Memory B cell (primary cell): ENCODE measurements around the gene USP21.

ENCODE experiments used
- ATAC-seq: fragments of 150-1000 bp; cut with Tn5 transposase; 2 replicates; pipeline ENCODE4 v1.10.0; 2021; ENCODE audit warnings: low read depth, mild to moderate bottlenecking, moderate library complexity
- DNase-seq, 2 donors: peaks; one replicate each; pipeline ENCODE4 v3.0.0; 2022; ENCODE audit warnings: low spot score in 2 of 2
- H3K27ac Mint-ChIP-seq: one replicate; pipeline ENCODE4 v1.8.0; 2022; ENCODE audit warnings: mild to moderate bottlenecking, moderate library complexity, mixed read lengths
- H3K27me3 Mint-ChIP-seq: one replicate; pipeline ENCODE4 v1.8.0; 2022; ENCODE audit warnings: mixed read lengths
- H3K36me3 Mint-ChIP-seq: one replicate; pipeline ENCODE4 v1.8.0; 2022; ENCODE audit warnings: mild to moderate bottlenecking, mixed read lengths
- H3K4me1 Mint-ChIP-seq: one replicate; pipeline ENCODE4 v1.8.0; 2022; ENCODE audit warnings: mixed read lengths
- H3K4me3 Mint-ChIP-seq: one replicate; pipeline ENCODE4 v1.8.0; 2022; ENCODE audit warnings: mild to moderate bottlenecking, moderate library complexity, mixed read lengths
- H3K9me3 Mint-ChIP-seq: one replicate; pipeline ENCODE4 v1.8.0; 2022; ENCODE audit warnings: mixed read lengths

USP21 gene

DNA sequence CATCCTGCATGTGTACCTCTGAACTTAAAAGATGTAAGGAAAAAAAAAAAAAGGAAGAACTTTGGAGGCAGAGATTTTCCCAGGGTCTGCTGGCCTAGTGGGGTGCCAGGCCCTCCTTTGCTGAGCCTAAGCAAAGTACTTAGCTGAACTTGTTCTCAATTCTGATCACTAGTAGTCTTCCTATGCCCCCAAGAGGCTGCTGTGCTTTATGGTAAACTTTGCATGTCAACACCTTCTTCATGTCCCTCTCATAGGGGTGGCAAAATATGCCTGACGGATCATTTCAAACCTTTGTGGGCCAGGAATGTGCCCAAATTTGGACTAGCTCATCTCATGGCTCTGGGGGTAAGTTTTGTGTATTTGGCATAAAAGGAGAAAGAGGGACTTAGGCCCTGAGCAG, 1.4 kb upstream of the USP21 start:
- peak overlapping the region; percentile 94 for H3K27ac Mint-ChIP-seq
- H3K9me3 Mint-ChIP-seq = no peaks in the 10 kb centered on the region

DNA sequence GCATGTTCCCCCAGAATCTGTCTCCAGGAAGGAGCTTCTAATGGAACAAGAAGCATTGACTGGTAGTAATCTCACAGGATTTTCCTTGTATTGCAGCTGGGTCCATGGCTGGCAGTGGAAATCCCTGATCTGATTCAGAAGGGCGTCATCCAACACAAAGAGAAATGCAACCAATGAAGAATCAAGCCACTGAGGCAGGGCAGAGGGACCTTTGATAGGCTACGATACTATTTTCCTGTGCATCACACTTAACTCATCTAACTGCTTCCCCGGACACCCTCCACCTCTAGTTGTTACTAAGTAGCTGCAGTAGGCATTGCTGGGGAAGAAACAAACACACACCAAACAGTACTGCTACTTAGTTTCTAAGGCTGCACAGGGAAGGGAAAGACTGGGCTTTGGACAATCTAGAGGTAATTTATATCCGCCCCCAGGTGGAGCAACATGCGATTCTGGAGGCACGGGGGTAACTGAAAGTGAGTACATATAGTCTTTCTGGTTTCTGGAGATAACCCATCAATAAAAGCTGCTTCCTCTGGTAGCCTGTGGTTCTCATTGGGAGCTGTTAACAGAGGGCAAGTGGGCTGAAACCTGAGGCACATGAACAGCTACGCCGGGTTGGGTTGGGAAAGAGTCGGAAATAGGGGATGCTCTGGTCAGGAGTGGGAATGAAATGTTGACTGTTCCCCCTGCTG, 837 bp upstream of the USP21 start:
- Mint-ChIP-seq H3K4me1 (peaks cover 44% of the 10 kb centered on the region), H3K27me3 (no peaks in the 10 kb centered on the region), H3K36me3 (peaks cover 23% of the 10 kb centered on the region), H3K4me3 (peak overlapping the region; percentile 90), H3K9me3 (no peaks in the 10 kb centered on the region), H3K27ac (peak overlapping the region; percentile 94)
- ATAC-seq (no peak), DNase-seq (no peak)

More for the DNA sequence above, 1.4 kb upstream of the USP21 start:
- H3K27me3 Mint-ChIP-seq = no peaks in the 10 kb centered on the region
- peaks cover 18% of the 10 kb centered on the region for H3K36me3 Mint-ChIP-seq
- H3K4me1 Mint-ChIP-seq = peaks cover 40% of the 10 kb centered on the region
- no peak for ATAC-seq
- peak overlapping the region; percentile 90 for H3K4me3 Mint-ChIP-seq
- DNase-seq = no peak

DNA sequence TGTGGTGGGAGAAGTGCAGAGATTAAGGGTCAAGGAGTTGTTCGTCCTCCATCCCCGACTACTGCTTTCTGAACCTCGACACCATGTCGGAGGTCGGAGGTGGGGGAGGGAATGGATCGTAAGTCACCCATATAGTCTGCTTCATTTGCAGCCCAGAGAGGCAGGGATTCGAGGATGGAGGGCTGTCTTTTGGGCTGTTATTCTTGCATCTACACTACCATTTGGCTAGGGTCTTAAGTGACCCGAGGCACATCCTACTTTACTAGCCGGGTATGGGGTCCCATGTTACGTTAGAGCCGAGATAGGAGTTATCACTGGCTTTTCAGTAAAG, 578 bp downstream of the USP21 start:
- Mint-ChIP-seq H3K4me1 (peaks cover 45% of the 10 kb centered on the region), H3K27ac (peak overlapping the region; percentile 94), H3K27me3 (no peaks in the 10 kb centered on the region), H3K36me3 (peaks cover 25% of the 10 kb centered on the region), H3K9me3 (no peaks in the 10 kb centered on the region), H3K4me3 (peak overlapping the region; percentile 90)
- no peak for ATAC-seq
- DNase-seq = no peak

DNA sequence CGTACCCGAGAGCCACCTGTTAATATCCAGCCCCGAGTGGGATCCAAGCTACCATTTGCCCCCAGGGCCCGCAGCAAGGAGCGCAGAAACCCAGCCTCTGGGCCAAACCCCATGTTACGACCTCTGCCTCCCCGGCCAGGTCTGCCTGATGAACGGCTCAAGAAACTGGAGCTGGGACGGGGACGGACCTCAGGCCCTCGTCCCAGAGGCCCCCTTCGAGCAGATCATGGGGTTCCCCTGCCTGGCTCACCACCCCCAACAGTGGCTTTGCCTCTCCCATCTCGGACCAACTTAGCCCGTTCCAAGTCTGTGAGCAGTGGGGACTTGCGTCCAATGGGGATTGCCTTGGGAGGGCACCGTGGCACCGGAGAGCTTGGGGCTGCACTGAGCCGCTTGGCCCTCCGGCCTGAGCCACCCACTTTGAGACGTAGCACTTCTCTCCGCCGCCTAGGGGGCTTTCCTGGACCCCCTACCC, 1.4 kb downstream of the USP21 start:
- peaks cover 43% of the 10 kb centered on the region for H3K4me1 Mint-ChIP-seq
- ATAC-seq (no peak), DNase-seq (no peak)
- peaks cover 25% of the 10 kb centered on the region for H3K36me3 Mint-ChIP-seq
- no peaks in the 10 kb centered on the region for H3K27me3 Mint-ChIP-seq
- H3K9me3 Mint-ChIP-seq = no peaks in the 10 kb centered on the region
- peak overlapping the region; percentile 38 for H3K4me3 Mint-ChIP-seq
- no peak overlapping the region for H3K27ac Mint-ChIP-seq

DNA sequence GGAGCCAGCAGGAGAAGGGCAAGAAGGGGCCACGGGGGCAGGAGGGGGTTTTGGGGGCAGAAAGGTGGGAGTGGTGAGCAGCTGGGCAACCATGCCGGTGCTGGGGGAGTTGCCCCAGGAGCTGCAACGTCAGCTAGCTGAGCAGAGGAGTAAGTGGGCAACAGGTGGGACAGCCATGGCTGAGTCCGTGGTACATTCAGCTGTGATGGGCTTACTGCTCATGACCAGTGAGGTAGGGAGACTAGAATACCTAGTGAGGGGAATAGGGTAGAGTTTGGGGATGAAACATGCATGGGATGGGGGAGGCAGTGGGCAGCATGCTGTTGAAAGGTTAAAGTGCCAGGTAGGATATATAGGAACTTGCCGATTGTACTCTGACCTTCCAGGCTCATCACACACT, 2.4 kb downstream of the USP21 start:
- Mint-ChIP-seq H3K4me1 (peaks cover 43% of the 10 kb centered on the region), H3K36me3 (peaks cover 25% of the 10 kb centered on the region), H3K9me3 (no peaks in the 10 kb centered on the region), H3K4me3 (no peak overlapping the region), H3K27ac (peak overlapping the region; percentile 32), H3K27me3 (no peaks in the 10 kb centered on the region)
- ATAC-seq = no peak
- no peak for DNase-seq

DNA sequence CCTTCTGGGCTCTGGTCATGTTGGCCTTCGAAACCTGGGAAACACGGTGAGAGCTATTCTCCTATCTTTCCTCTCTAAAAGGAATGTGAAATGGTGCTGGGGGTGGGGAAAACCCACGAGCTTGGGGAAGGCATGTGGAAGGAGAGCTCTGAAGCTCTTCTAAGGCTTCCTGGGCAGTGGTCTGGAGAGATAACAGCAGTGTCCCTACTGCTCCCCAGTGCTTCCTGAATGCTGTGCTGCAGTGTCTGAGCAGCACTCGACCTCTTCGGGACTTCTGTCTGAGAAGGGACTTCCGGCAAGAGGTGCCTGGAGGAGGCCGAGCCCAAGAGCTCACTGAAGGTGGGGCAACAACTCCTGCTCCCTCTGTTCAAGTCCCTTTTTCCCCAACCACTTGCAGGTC, 2.8 kb downstream of the USP21 start:
- no peak for DNase-seq
- H3K4me3 Mint-ChIP-seq = no peak overlapping the region
- no peaks in the 10 kb centered on the region for H3K9me3 Mint-ChIP-seq
- no peaks in the 10 kb centered on the region for H3K27me3 Mint-ChIP-seq
- peak overlapping the region; percentile 32 for H3K27ac Mint-ChIP-seq
- peaks cover 46% of the 10 kb centered on the region for H3K4me1 Mint-ChIP-seq
- peaks cover 22% of the 10 kb centered on the region for H3K36me3 Mint-ChIP-seq
- no peak for ATAC-seq

DNA sequence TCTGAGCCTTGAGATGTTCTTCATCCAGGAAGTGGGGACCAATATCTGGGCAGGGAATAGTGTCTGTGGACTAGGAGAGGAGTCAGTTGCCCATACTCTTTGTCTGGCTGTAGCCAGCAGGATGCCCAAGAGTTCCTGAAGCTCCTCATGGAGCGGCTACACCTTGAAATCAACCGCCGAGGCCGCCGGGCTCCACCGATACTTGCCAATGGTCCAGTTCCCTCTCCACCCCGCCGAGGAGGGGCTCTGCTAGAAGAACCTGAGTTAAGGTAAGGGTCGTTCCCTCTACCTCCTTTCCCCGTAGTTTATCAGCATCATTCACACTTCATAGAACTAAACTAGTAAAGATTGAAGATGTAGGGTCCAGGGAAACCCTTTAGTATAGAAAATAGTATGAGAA, 3.5 kb downstream of the USP21 start:
- H3K36me3 Mint-ChIP-seq = peaks cover 20% of the 10 kb centered on the region
- H3K4me1 Mint-ChIP-seq = peaks cover 49% of the 10 kb centered on the region
- no peak for ATAC-seq
- peak overlapping the region; percentile 96 for H3K27ac Mint-ChIP-seq
- no peak for DNase-seq
- no peaks in the 10 kb centered on the region for H3K27me3 Mint-ChIP-seq
- no peaks in the 10 kb centered on the region for H3K9me3 Mint-ChIP-seq
- H3K4me3 Mint-ChIP-seq = no peak overlapping the region

DNA sequence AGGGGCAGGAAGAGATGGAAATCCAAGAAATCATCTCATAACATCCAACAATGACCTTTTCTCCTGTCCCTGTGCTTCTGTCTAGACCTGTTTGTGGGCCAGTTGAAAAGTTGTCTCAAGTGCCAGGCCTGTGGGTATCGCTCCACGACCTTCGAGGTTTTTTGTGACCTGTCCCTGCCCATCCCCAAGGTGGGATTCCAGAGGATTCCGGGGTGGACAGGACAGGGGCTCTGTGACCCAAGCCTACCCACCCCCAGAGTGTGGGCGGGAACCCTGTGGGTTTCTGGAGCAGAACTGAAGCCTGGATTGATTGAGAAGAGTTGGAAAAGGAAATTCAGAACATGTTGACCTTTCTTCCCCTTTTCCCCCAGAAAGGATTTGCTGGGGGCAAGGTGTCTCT, 4.5 kb downstream of the USP21 start:
- peaks cover 14% of the 10 kb centered on the region for H3K36me3 Mint-ChIP-seq

DNA sequence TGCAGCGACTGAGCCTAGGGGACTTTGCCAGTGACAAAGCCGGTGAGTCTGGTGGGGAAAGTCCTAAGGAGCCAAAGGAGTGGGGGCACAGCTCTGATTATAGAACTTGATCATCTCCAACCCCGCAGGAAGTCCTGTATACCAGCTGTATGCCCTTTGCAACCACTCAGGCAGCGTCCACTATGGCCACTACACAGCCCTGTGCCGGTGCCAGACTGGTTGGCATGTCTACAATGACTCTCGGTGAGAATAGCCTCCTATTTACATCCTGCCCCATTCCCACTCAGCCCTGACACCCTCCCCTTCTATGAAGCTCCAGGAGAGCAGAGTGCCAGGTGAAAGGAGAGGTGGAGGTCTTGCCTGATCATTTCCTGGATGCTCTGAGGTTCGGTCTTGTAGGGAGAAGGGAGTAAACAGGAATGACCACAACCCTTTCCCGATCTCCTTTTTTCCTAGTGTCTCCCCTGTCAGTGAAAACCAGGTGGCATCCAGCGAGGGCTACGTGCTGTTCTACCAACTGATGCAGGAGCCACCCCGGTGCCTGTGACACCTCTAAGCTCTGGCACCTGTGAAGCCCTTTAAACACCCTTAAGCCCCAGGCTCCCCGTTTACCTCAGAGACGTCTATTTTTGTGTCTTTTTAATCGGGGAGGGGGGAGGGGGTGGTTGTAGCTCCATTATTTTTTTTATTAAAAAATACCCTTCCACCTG, 5.8 kb downstream of the USP21 start:
- Mint-ChIP-seq H3K27me3 (no peaks in the 10 kb centered on the region), H3K27ac (peak overlapping the region; percentile 96), H3K4me1 (peaks cover 38% of the 10 kb centered on the region), H3K36me3 (peaks cover 19% of the 10 kb centered on the region), H3K4me3 (peak overlapping the region; percentile 54), H3K9me3 (no peaks in the 10 kb centered on the region)
- DNase-seq = no peak
- ATAC-seq = no peak

More for the DNA sequence above, 4.5 kb downstream of the USP21 start:
- peaks cover 47% of the 10 kb centered on the region for H3K4me1 Mint-ChIP-seq
- no peaks in the 10 kb centered on the region for H3K27me3 Mint-ChIP-seq
- ATAC-seq = no peak
- H3K4me3 Mint-ChIP-seq = no peak overlapping the region
- H3K9me3 Mint-ChIP-seq = no peaks in the 10 kb centered on the region
- DNase-seq = no peak
- peak overlapping the region; percentile 96 for H3K27ac Mint-ChIP-seq

DNA sequence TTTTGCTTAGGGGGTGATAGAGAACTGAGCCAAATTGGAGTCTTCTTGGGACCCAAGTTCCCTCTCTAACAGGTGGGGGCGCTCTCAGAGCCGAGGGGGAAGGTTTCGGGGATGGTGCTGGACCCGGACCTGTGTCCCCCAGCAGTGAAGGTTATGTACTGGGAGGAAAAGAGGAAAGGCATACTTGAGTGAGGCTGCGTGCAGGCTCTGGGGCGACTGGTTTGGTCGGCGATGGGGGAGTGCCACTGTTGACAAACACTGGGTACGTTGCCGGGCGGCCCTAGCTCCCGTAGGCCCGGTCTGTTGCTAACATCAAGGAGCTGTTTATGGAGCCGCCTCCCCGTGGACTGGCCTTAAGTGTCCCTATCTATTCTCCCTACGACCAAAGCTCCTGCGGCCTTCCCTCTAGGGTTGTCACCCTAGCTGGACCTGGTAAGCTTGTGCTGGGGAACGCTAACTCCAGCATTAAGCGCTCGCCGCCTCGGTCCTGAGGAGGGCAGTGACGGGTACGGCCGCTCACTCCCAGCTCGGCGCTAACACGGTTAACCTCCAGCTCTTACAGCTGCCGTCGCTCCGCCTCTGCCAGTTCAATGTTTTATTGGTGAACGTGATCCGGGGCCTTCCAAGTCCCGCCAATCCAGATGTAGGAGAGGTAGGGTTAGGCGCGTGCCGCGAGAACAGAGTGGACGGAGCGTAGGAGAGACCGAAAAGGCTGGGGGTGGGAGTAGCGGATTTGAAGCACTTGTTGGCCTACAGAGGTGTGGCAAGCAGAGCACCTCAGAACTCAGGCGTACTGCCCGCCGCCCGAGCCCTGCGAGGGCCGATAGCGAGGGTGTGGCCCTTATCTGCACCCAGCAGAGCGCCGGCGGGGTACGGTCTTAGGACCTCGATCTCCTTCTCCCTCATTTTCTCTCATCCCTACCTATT, 6.7 kb downstream of the USP21 start, which contains the start of gene PPOX:
TSS of gene PPOX (plus strand) at position 685 of the 927 bp plus-strand sequence. CDS start 422 bp downstream, outside the sequence.
- Mint-ChIP-seq H3K36me3 (peaks cover 19% of the 10 kb centered on the region), H3K27me3 (no peaks in the 10 kb centered on the region), H3K4me3 (peak within 1 kb of the TSS; percentile 84), H3K9me3 (no peaks in the 10 kb centered on the region), H3K27ac (peak within 1 kb of the TSS; percentile 96), H3K4me1 (peaks cover 35% of the 10 kb centered on the region)
- ATAC-seq (peak; percentile 88), DNase-seq (peak; percentile 82 to 90)

DNA sequence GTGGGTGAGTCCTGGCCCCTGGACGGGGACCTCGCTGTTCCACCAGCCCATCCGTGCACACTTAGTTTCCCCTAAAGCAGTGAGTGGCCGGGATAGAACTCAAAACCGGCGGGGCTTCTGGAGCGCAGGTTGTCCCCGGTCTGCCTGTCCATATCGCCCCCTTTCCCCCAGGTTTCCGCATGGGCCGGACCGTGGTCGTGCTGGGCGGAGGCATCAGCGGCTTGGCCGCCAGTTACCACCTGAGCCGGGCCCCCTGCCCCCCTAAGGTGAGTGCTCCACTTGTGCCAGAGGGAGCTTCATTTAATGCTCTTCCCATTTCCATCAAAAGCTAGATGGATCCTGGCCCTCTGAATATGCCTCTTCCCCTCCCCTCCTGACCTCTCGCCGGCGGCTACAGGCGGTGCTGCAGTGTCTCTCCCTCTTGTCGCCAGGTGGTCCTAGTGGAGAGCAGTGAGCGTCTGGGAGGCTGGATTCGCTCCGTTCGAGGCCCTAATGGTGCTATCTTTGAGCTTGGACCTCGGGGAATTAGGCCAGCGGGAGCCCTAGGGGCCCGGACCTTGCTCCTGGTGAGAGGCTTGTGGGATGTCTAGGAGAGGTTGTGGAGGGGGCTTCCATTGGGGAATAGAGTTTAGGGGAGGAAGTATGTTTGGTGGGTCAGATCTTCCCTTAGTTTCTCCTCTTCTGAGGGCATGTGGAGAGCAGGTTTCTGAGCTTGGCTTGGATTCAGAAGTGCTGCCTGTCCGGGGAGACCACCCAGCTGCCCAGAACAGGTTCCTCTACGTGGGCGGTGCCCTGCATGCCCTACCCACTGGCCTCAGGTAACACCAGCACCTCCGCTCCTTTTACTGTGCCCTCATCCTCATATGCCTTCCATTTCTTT, 7.6 kb downstream of the USP21 start:
- ATAC-seq (no peak), DNase-seq (no peak)
- peak overlapping the region; percentile 96 for H3K27ac Mint-ChIP-seq
- peaks cover 26% of the 10 kb centered on the region for H3K4me1 Mint-ChIP-seq
- H3K36me3 Mint-ChIP-seq = peaks cover 19% of the 10 kb centered on the region
- peak overlapping the region; percentile 84 for H3K4me3 Mint-ChIP-seq
- no peaks in the 10 kb centered on the region for H3K27me3 Mint-ChIP-seq
- no peaks in the 10 kb centered on the region for H3K9me3 Mint-ChIP-seq

DNA sequence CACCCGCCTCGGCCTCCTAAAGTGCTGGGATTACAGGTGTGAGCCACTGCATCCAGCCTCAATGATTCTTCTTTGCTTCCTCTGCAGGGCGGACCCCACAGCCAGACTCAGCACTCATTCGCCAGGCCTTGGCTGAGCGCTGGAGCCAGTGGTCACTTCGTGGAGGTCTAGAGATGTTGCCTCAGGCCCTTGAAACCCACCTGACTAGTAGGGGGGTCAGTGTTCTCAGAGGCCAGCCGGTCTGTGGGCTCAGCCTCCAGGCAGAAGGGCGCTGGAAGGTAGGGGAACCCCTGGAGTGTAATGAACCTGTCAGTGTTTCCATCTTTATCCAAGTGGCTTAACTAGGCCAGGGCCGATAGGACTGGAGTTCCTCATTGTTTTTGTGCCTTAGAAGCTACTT, 9.6 kb downstream of the USP21 start:
- no peaks in the 10 kb centered on the region for H3K27me3 Mint-ChIP-seq
- H3K27ac Mint-ChIP-seq = no peak overlapping the region
- no peaks in the 10 kb centered on the region for H3K9me3 Mint-ChIP-seq
- DNase-seq = no peak
- H3K36me3 Mint-ChIP-seq = peaks cover 24% of the 10 kb centered on the region
- H3K4me1 Mint-ChIP-seq = peaks cover 18% of the 10 kb centered on the region
- ATAC-seq = no peak
- H3K4me3 Mint-ChIP-seq = no peak overlapping the region

DNA sequence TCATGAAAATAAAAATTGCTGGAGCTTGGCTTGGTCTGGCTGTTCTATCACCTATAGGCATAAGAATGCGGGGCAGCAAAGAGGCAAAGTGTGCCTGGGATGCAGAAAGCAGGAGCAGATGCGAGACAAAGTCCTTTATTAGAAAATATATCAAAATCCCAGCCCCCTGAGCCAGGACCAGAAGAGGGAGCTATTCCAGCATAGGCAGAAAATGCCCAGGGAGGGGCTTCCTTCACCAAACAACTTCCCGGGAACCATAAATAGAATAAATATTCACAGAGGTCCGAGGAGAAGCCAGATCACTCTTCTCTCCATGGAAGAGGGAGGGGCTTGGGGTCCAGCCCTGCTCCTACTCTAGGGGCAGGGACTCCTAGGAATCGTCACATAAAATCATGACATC, 11.9 kb downstream of the USP21 start:
- Mint-ChIP-seq H3K27me3 (no peaks in the 10 kb centered on the region), H3K9me3 (no peaks in the 10 kb centered on the region), H3K27ac (no peak overlapping the region), H3K4me1 (peaks cover 30% of the 10 kb centered on the region), H3K4me3 (no peak overlapping the region), H3K36me3 (peaks cover 35% of the 10 kb centered on the region)
- ATAC-seq (no peak), DNase-seq (no peak)
